Measurements from ENCODE around the gene CA7. TPM values are rescaled to one million over a fixed set of nuclear protein-coding genes. Genes with fewer than 3 reads are reported as not detected.
"Not testable (repeated sequence)": the region's sequence is repeated elsewhere in the genome, so short reads cannot be mapped to it uniquely, and the experiment has no call there.

The CA7 gene
- total RNA-seq, 1 donor from 2014 or later = not detected

DNA sequence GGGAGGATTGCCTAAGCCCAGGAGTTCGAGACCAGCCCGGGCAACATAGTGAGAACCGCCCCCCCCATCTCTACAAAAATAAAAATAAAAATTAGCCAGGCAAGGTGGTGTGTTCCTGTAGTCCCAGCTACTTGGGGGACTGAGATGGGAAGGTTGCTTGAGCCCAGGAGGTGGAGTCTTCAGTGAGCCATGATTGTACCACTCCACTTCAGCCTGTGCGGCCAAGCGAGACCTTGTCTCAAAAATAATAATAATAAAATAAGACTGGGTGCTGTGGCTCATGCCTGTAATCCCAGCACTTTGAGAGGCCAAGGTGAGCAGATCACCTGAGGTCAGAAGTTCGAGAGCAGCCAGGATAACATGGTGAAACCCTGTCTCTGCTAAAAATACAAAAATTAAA lies 47.6 kb downstream of the CA7 start:
- Mint-ChIP-seq H3K36me3 (ENCODE audit: low read depth) (no peaks in the 10 kb centered on the region), H3K27ac (ENCODE audit: unreplicated experiment) (no peak overlapping the region), H3K4me1 (no peaks in the 10 kb centered on the region), H3K9me3 (no peaks in the 10 kb centered on the region), H3K27me3 (ENCODE audit: low read depth) (no peaks in the 10 kb centered on the region), H3K4me3 (no peak overlapping the region)
- TF ChIP-seq, protein P1, sequence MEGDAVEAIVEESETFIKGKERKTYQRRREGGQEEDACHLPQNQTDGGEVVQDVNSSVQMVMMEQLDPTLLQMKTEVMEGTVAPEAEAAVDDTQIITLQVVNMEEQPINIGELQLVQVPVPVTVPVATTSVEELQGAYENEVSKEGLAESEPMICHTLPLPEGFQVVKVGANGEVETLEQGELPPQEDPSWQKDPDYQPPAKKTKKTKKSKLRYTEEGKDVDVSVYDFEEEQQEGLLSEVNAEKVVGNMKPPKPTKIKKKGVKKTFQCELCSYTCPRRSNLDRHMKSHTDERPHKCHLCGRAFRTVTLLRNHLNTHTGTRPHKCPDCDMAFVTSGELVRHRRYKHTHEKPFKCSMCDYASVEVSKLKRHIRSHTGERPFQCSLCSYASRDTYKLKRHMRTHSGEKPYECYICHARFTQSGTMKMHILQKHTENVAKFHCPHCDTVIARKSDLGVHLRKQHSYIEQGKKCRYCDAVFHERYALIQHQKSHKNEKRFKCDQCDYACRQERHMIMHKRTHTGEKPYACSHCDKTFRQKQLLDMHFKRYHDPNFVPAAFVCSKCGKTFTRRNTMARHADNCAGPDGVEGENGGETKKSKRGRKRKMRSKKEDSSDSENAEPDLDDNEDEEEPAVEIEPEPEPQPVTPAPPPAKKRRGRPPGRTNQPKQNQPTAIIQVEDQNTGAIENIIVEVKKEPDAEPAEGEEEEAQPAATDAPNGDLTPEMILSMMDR (conservative IDR thresholded peaks at IDR 0.05) = no peak
- DNase-seq (ENCODE audit: low read depth, low spot score) = no peak

DNA sequence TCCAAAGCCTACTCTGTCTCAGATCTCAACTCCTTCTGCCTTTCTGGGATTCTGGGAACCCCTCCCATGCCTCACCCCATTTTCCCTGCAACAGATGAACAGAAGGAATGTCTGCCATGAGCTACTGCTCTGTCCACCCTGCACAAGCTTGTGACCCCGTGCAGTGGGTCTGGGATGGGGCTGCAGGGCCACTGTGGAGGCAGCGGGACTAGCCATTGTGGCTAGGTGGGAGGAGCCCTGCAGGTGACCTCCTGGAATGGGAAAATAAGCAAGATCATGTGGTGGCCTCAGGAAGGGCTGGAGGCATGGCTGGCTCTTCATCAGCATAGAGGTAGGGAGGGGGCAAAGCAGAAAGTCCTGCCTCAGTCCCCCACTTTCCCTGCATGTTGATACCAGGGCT lies 49.8 kb downstream of the CA7 start:
- no peak overlapping the region for H3K4me3 Mint-ChIP-seq
- TF ChIP-seq, protein P1 (conservative IDR thresholded peaks at IDR 0.05) = no peak
- H3K27ac Mint-ChIP-seq (ENCODE audit: unreplicated experiment) = no peak overlapping the region
- no peaks in the 10 kb centered on the region for H3K4me1 Mint-ChIP-seq
- no peaks in the 10 kb centered on the region for H3K27me3 Mint-ChIP-seq (ENCODE audit: low read depth)
- DNase-seq (ENCODE audit: low read depth, low spot score) = no peak
- H3K9me3 Mint-ChIP-seq = no peaks in the 10 kb centered on the region
- no peaks in the 10 kb centered on the region for H3K36me3 Mint-ChIP-seq (ENCODE audit: low read depth)

DNA sequence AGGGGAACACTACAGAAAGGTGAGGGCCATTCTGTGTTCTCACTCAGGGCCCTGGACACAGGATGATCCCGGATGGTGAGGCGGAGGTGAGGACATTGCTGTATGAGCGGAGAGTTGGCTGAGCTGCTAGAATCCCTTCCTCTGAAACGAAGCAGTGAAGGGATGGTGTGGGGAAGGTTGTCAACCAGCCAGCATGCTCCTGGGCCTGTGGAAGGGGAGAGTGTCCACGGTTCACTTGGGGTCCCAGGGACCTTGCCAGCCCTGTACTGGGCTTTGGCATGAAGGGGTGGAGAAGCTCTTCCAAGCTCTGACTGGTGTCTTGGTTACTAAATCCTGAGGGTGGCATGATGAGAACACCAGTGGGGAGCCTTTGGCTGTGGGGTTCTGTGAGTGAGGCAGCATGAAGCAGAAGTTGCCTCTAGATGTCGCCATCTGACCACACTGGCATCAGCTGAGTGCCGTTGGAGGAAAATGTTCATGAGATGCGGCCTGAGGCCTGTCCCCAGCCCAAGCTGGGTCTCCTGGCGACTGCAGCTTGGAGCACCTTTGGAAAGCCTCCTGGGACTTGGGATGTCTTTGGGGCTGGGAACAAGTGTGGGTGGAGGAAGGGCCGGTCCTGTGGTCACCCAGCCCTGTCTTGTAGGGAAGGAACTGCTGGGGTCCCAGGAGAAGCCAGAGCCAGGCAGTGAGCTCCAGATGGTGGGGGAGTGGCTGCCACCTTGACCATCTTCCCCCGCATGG lies 50.9 kb downstream of the CA7 start:
- H3K4me1 Mint-ChIP-seq = peaks cover 7% of the 10 kb centered on the region
- no peak overlapping the region for H3K4me3 Mint-ChIP-seq
- H3K27ac Mint-ChIP-seq (ENCODE audit: unreplicated experiment) = peak overlapping the region; percentile 59
- peak; percentile 62 for DNase-seq (ENCODE audit: low read depth, low spot score)
- TF ChIP-seq, protein P1 (conservative IDR thresholded peaks at IDR 0.05) = peak; percentile 81
- no peaks in the 10 kb centered on the region for H3K36me3 Mint-ChIP-seq (ENCODE audit: low read depth)
- no peaks in the 10 kb centered on the region for H3K27me3 Mint-ChIP-seq (ENCODE audit: low read depth)
- H3K9me3 Mint-ChIP-seq = no peaks in the 10 kb centered on the region

DNA sequence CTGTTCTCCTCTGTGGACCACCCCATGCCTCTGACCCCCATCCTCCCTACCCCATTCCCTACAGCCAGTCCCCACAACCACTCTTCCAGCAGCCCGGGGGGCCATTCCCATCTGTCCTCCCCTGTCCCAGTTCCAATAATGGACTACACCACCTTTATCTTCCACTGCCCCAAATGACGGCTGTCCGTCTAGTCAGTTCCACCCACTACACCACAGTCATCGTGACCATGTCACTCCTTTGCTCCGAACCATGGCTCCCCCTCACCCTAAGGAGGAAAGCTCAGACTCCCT lies 51.4 kb downstream of the CA7 start:
- no peak for DNase-seq (ENCODE audit: low read depth, low spot score)
- Mint-ChIP-seq H3K36me3 (ENCODE audit: low read depth) (no peaks in the 10 kb centered on the region), H3K27ac (ENCODE audit: unreplicated experiment) (no peak overlapping the region), H3K9me3 (no peaks in the 10 kb centered on the region), H3K27me3 (ENCODE audit: low read depth) (no peaks in the 10 kb centered on the region), H3K4me3 (no peak overlapping the region), H3K4me1 (peaks cover 7% of the 10 kb centered on the region)
- TF ChIP-seq, protein P1 (conservative IDR thresholded peaks at IDR 0.05) = no peak

DNA sequence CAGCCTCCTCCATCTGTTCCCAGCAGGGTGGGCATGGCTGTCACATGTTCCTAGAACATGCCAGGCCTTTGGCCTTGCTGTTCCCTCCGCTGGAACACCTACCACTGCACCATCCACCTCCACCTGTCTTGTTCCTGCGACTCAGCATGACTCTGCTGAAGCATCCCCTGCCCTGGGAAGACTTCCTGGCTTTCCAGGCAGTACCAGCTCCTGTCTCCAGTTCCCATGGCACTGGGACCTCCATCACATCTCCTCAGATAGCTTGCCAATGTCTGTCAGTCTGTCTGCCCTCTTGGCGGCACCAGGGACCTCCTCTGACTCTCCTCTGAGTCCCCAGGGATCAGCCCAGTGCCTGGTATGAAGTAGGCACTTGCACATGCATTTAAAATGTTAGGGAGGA lies 51.8 kb downstream of the CA7 start:
- no peaks in the 10 kb centered on the region for H3K36me3 Mint-ChIP-seq (ENCODE audit: low read depth)
- no peaks in the 10 kb centered on the region for H3K9me3 Mint-ChIP-seq
- DNase-seq (ENCODE audit: low read depth, low spot score) = no peak
- no peaks in the 10 kb centered on the region for H3K27me3 Mint-ChIP-seq (ENCODE audit: low read depth)
- no peak overlapping the region for H3K4me3 Mint-ChIP-seq
- H3K4me1 Mint-ChIP-seq = peaks cover 7% of the 10 kb centered on the region
- H3K27ac Mint-ChIP-seq (ENCODE audit: unreplicated experiment) = no peak overlapping the region
- TF ChIP-seq, protein P1 (conservative IDR thresholded peaks at IDR 0.05) = no peak

DNA sequence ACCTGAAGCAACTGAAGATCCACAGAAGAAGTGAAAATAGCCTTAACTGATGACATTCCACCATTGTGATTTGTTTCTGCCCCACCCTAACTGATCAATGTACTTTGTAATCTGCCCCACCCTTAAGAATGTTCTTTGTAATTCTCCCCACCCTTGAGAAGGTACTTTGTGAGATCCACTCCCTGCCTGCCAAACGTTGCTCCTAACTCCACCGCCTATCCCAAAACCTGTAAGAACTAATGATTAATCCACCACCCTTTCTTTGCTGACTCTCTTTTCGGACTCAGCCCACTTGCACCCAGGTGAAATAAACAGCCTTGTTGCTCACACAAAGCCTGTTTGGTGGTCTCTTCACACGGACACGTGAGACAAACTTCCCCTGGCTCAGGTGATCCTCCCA lies 52.5 kb downstream of the CA7 start:
- H3K9me3 Mint-ChIP-seq; H3K27me3 Mint-ChIP-seq (ENCODE audit: low read depth); H3K4me1 Mint-ChIP-seq; H3K36me3 Mint-ChIP-seq (ENCODE audit: low read depth); DNase-seq (ENCODE audit: low read depth, low spot score); H3K4me3 Mint-ChIP-seq: not testable (repeated sequence)
- peak overlapping the region; percentile 21 for H3K27ac Mint-ChIP-seq (ENCODE audit: unreplicated experiment)

Measured in neural crest cell (in vitro differentiated cells).